OCI-LY7 (cell line): ENCODE measurements around the gene ZNF726. TPM values are rescaled to one million over a fixed set of nuclear protein-coding genes. Genes with fewer than 3 reads are reported as not detected.

ENCODE experiments used
- BruUV-seq: library from RNA; stranded (reverse); fragments of 400-500 nt; replicated peaks from 2 replicates; lab custom pipeline; 2021; lab: Mats Ljungman, UMichigan
- CTCF ChIA-PET: fragments of 300-600 bp; sonication (Branson Sonifier 250); formaldehyde crosslinking; loops from one replicate; lab custom pipeline; 2022; ENCODE audit warnings: antibody characterized with exemption; ENCODE audit not compliant: unreplicated experiment; lab: Charles Lee
- POLR2A ChIA-PET: fragments of 300-600 bp; sonication (Branson Sonifier 250); formaldehyde crosslinking; loops from one replicate; lab custom pipeline; 2022; ENCODE audit warnings: antibody characterized with exemption; lab: Charles Lee
- DNase-seq: peaks from one replicate; pipeline ENCODE4 v3.0.0-alpha.2; 2015; ENCODE audit warnings: low spot score
- H2AFZ ChIP-seq: fragments of 200-600 bp; sonication (generic), shearing (Covaris generic); 2 replicates; pipeline ENCODE4 v1.6.1; 2014; ENCODE audit warnings: mild to moderate bottlenecking, antibody characterized with exemption, low read length, moderate library complexity
- H3K27ac ChIP-seq: fragments of 200-600 bp; sonication (generic); 2 replicates; pipeline ENCODE4 v1.5.1; 2014; ENCODE audit warnings: mixed run types, low read depth, mild to moderate bottlenecking, moderate library complexity, low read length, inconsistent platforms; ENCODE audit not compliant: poor library complexity, severe bottlenecking
- H3K36me3 ChIP-seq: fragments of 200-600 bp; sonication (generic); 2 replicates; pipeline ENCODE4 v1.6.1; 2014; ENCODE audit warnings: mild to moderate bottlenecking, antibody characterized with exemption, low read length, moderate library complexity, mixed read lengths; ENCODE audit not compliant: insufficient read depth
- H3K4me1 ChIP-seq: fragments of 200-600 bp; sonication (generic); 2 replicates; pipeline ENCODE4 v1.5.1; 2014; ENCODE audit warnings: mild to moderate bottlenecking, low read length; ENCODE audit not compliant: insufficient read depth, poor library complexity, severe bottlenecking
- H3K4me2 ChIP-seq: fragments of 200-600 bp; sonication (generic); 2 replicates; pipeline ENCODE4 v1.6.1; 2014; ENCODE audit warnings: mild to moderate bottlenecking, low read length
- H3K4me3 ChIP-seq: fragments of 200-600 bp; sonication (generic); 2 replicates; pipeline ENCODE4 v1.5.1; 2014; ENCODE audit warnings: mild to moderate bottlenecking, low read depth, low read length; ENCODE audit not compliant: poor library complexity, severe bottlenecking
- H3K79me2 ChIP-seq: fragments of 200-600 bp; sonication (generic); 2 replicates; pipeline ENCODE4 v1.6.1; 2016; ENCODE audit warnings: low read depth, mild to moderate bottlenecking, low read length, moderate library complexity, mixed read lengths; ENCODE audit not compliant: insufficient read depth
- H3K9me2 ChIP-seq: fragments of 200-600 bp; sonication (generic); 2 replicates; pipeline ENCODE4 v1.6.1; 2016; ENCODE audit warnings: mild to moderate bottlenecking, low read length, mixed read lengths; ENCODE audit not compliant: insufficient read depth
- H3K9me3 ChIP-seq: fragments of 200-600 bp; sonication (generic); 2 replicates; pipeline ENCODE4 v1.6.1; 2014; ENCODE audit warnings: mild to moderate bottlenecking, mixed run types, low read length, mixed read lengths
- H4K20me1 ChIP-seq: fragments of 200-600 bp; sonication (generic); 2 replicates; pipeline ENCODE4 v1.6.1; 2014; ENCODE audit warnings: mild to moderate bottlenecking, antibody characterized with exemption, low read length, moderate library complexity, mixed read lengths; ENCODE audit not compliant: insufficient read depth
- CTCF ChIP-seq: fragments of 200-600 bp; sonication (generic); conservative IDR thresholded peaks from 2 replicates; pipeline ENCODE4 v1.5.1; 2014; ENCODE audit warnings: mild to moderate bottlenecking, antibody characterized with exemption, low read length, moderate library complexity, mixed read lengths
- EZH2phosphoT487 ChIP-seq: fragments of 200-600 bp; sonication (generic); IDR thresholded peaks from 2 replicates; pipeline ENCODE4 v1.6.1; 2018; ENCODE audit warnings: low read depth, borderline replicate concordance, mild to moderate bottlenecking, mixed run types, antibody characterized with exemption, low read length, moderate library complexity, mixed read lengths
- intact Hi-C: fragments of 100-400 bp; cut with micrococcal nuclease; formaldehyde crosslinking; loops from one replicate; pipeline ENCODE4 v1.10.0; 2022; ENCODE audit not compliant: unreplicated experiment
- total RNA-seq, 2 experiments: library from RNA; depleted of rRNA in 1 of 2; stranded (reverse); fragments of >200 nt in 1 of 2; shearing (Covaris generic) in 1 of 2; gene quantifications; 2 replicates each; pipeline ENCODE4 v1.2.3, GENCODE V29; 2014 to 2022

ZNF726 gene
- total RNA-seq, 2 experiments from 2014 or later, result 22.7 to 24.9 TPM

GRCh38 chr19:23980805-23981204 is 66.1 kb downstream of the ZNF726 start:
- BruUV-seq, result no TSS peak
- CTCF ChIA-PET, result no interaction called here

GRCh38 chr19:23981863-23982262 is 67.2 kb downstream of the ZNF726 start:
- Histone ChIP-seq H3K36me3 (no peaks in the 10 kb centered on the region), H3K27ac (no peak overlapping the region), H3K4me1 (no peaks in the 10 kb centered on the region), H2AFZ (no peak overlapping the region), H3K4me3 (no peak overlapping the region), H3K4me2 (no peak overlapping the region), H3K79me2 (no peaks in the 10 kb centered on the region), H3K9me2 (no peaks in the 10 kb centered on the region), H4K20me1 (no peaks in the 10 kb centered on the region), H3K9me3 (no peaks in the 10 kb centered on the region)
- ChIA-PET POLR2A (no interaction called here), CTCF (no interaction called here)
- intact Hi-C loops, result no loop called here
- BruUV-seq, result no TSS peak
- TF ChIP-seq CTCF, result no peak
- TF ChIP-seq EZH2phosphoT487, result no peak
- DNase-seq, result no peak

More at GRCh38 chr19:23980805-23981204, 66.1 kb downstream of the ZNF726 start:
- Histone ChIP-seq H3K4me3 (no peak overlapping the region), H3K79me2 (no peaks in the 10 kb centered on the region), H3K36me3 (no peaks in the 10 kb centered on the region), H2AFZ (no peak overlapping the region), H3K4me1 (no peaks in the 10 kb centered on the region), H3K27ac (no peak overlapping the region), H3K9me2 (no peaks in the 10 kb centered on the region), H3K9me3 (no peaks in the 10 kb centered on the region), H3K4me2 (no peak overlapping the region), H4K20me1 (no peaks in the 10 kb centered on the region)
- POLR2A ChIA-PET, result no interaction called here
- intact Hi-C loops, result no loop called here
- TF ChIP-seq CTCF (no peak), EZH2phosphoT487 (no peak)
- no peak for DNase-seq

- H3K4me2 ChIP-seq, result no peak overlapping the region
- H3K9me3 ChIP-seq, result no peaks in the 10 kb centered on the region
- H3K4me1 ChIP-seq, result no peaks in the 10 kb centered on the region
- no peak overlapping the region for H3K27ac ChIP-seq
- DNase-seq, result no peak
- no peaks in the 10 kb centered on the region for H3K36me3 ChIP-seq
- H2AFZ ChIP-seq, result no peak overlapping the region
- H4K20me1 ChIP-seq, result no peaks in the 10 kb centered on the region
- no peaks in the 10 kb centered on the region for H3K9me2 ChIP-seq
- TF ChIP-seq EZH2phosphoT487, result no peak
- no peak for TF ChIP-seq CTCF
- no TSS peak for BruUV-seq
- no peak overlapping the region for H3K4me3 ChIP-seq
- ChIA-PET POLR2A (no interaction called here), CTCF (no interaction called here)
- H3K79me2 ChIP-seq, result no peaks in the 10 kb centered on the region
- intact Hi-C loops, result no loop called here
Observed at GRCh38 chr19:23983406-23983805, 68.7 kb downstream of the ZNF726 start.

Other genes with a start within 250 kb of the ZNF726 start
- 22.6 and 29.7 TPM in 2 replicates for gene ZNF675, start 227.7 kb upstream of the ZNF726 start, total RNA-seq (2014; rRNA removed; shearing (Covaris generic))
- 33.5 and 37.1 TPM in 2 replicates for gene ZNF675, start 227.7 kb upstream of the ZNF726 start, total RNA-seq (2022)
- 3.1 and 4.3 TPM in 2 replicates for gene ZNF681, start 156.0 kb upstream of the ZNF726 start, total RNA-seq (2014; rRNA removed; shearing (Covaris generic))
- gene ZNF681, start 156.0 kb upstream of the ZNF726 start, total RNA-seq (2022), result 6.0 and 6.2 TPM in 2 replicates
- gene ZNF254, start 172.3 kb downstream of the ZNF726 start, total RNA-seq (2014; rRNA removed; shearing (Covaris generic)), result 8.4 and 12.2 TPM in 2 replicates
- 10.1 and 11.5 TPM in 2 replicates for gene ZNF254, start 172.3 kb downstream of the ZNF726 start, total RNA-seq (2022)